HG03521 (cell line): ENCODE results near the gene FCER2.
A peak's percentile ranks its signal among the peaks of the same experiment; 100 is the strongest.

Source experiments
- ATAC-seq: cut with Tn5 transposase; IDR thresholded peaks from one replicate; pipeline ENCODE4 v1.9.1; 2021; ENCODE audit warnings: mild to moderate bottlenecking, moderate library complexity; ENCODE audit not compliant: unreplicated experiment

FCER2 gene

GRCh38 chr19:7734220-7735203 lies 32.6 kb upstream of the FCER2 start:
- no peak for ATAC-seq

GRCh38 chr19:7733376-7733775 lies 31.4 kb upstream of the FCER2 start:
- ATAC-seq, result no peak

- ATAC-seq, result no peak
Observed at GRCh38 chr19:7732045-7732444, 30.1 kb upstream of the FCER2 start, which contains the start of gene CLEC4G. Gene CLEC4G (minus strand): TSS chr19:7732110. CDS start chr19:7732102, 8 bp downstream.

- ATAC-seq, result no peak
Observed at GRCh38 chr19:7731615-7732014, 29.7 kb upstream of the FCER2 start.

GRCh38 chr19:7731218-7731595 lies 29.3 kb upstream of the FCER2 start:
- no peak for ATAC-seq

GRCh38 chr19:7730286-7731217 lies 28.6 kb upstream of the FCER2 start:
- no peak for ATAC-seq

GRCh38 chr19:7729831-7730285 lies 27.9 kb upstream of the FCER2 start:
- no peak for ATAC-seq

GRCh38 chr19:7729211-7729610 lies 27.3 kb upstream of the FCER2 start:
- no peak for ATAC-seq

GRCh38 chr19:7725791-7726190 lies 23.9 kb upstream of the FCER2 start:
- no peak for ATAC-seq

GRCh38 chr19:7722231-7722651 lies 20.3 kb upstream of the FCER2 start:
- no peak for ATAC-seq

GRCh38 chr19:7720351-7720750 lies 18.4 kb upstream of the FCER2 start:
- ATAC-seq, result no peak

GRCh38 chr19:7718668-7719067 lies 16.7 kb upstream of the FCER2 start:
- no peak for ATAC-seq

- no peak for ATAC-seq
Observed at GRCh38 chr19:7716762-7717161, 14.8 kb upstream of the FCER2 start.

GRCh38 chr19:7715671-7716070 lies 13.7 kb upstream of the FCER2 start:
- no peak for ATAC-seq

GRCh38 chr19:7710616-7711015 lies 8.7 kb upstream of the FCER2 start:
- no peak for ATAC-seq

GRCh38 chr19:7709932-7710460 lies 8.1 kb upstream of the FCER2 start:
- no peak for ATAC-seq

- ATAC-seq, result no peak
Observed at GRCh38 chr19:7706955-7707456, 5.1 kb upstream of the FCER2 start.

GRCh38 chr19:7706188-7706954 lies 4.4 kb upstream of the FCER2 start:
- ATAC-seq, result no peak

GRCh38 chr19:7705387-7706187 lies 3.7 kb upstream of the FCER2 start:
- peak; percentile 33 for ATAC-seq
